Loucy (cell line): Measurements from ENCODE around the gene NR3C2.

Source experiments
- H2AFZ ChIP-seq: fragments of 200-600 bp; sonication (generic); 2 replicates; pipeline ENCODE4 v1.6.0; 2016; ENCODE audit warnings: antibody characterized with exemption, mild to moderate bottlenecking, low read length, moderate library complexity
- H3F3A ChIP-seq: fragments of 200-600 bp; 2 replicates; pipeline ENCODE4 v1.6.0; 2016; ENCODE audit warnings: antibody characterized with exemption, low read depth, mild to moderate bottlenecking
- H3K27me3 ChIP-seq: fragments of 200-600 bp; sonication (generic); 2 replicates; pipeline ENCODE4 v1.6.1; 2014; ENCODE audit warnings: low read length, mild to moderate bottlenecking; ENCODE audit not compliant: insufficient read depth, poor library complexity, severe bottlenecking
- H3K36me3 ChIP-seq: fragments of 200-600 bp; sonication (generic); 2 replicates; pipeline ENCODE4 v1.6.1; 2016; ENCODE audit warnings: low read length; ENCODE audit not compliant: insufficient read depth
- H3K4me1 ChIP-seq: fragments of 200-600 bp; sonication (generic); 2 replicates; pipeline ENCODE4 v1.5.1; 2014; ENCODE audit warnings: low read length, mild to moderate bottlenecking; ENCODE audit not compliant: insufficient read depth, poor library complexity, severe bottlenecking
- H3K4me2 ChIP-seq: fragments of 200-600 bp; sonication (generic); 2 replicates; pipeline ENCODE4 v1.6.0; 2014; ENCODE audit warnings: antibody characterized with exemption, low read length, low read depth, mild to moderate bottlenecking; ENCODE audit not compliant: poor library complexity, severe bottlenecking
- H3K4me3 ChIP-seq: fragments of 200-600 bp; sonication (generic); 2 replicates; pipeline ENCODE4 v1.5.1; 2014; ENCODE audit warnings: low read length, mild to moderate bottlenecking, mixed read lengths; ENCODE audit not compliant: poor library complexity, severe bottlenecking
- H3K79me2 ChIP-seq: fragments of 200-600 bp; sonication (generic); 2 replicates; pipeline ENCODE4 v1.6.1; 2014; ENCODE audit warnings: low read length; ENCODE audit not compliant: insufficient read depth
- H3K9ac ChIP-seq: fragments of 200-600 bp; sonication (generic); 2 replicates; pipeline ENCODE4 v1.6.0; 2014; ENCODE audit warnings: mild to moderate bottlenecking, low read depth, low read length, moderate library complexity; ENCODE audit not compliant: poor library complexity, severe bottlenecking
- H3K9me2 ChIP-seq: fragments of 200-600 bp; sonication (generic); replicated peaks from 2 replicates; pipeline ENCODE4 v1.6.1; 2016; ENCODE audit warnings: low read depth, low read length, mixed read lengths
- H3K9me3 ChIP-seq: fragments of 200-600 bp; sonication (generic); 2 replicates; pipeline ENCODE4 v1.6.1; 2014; ENCODE audit warnings: mild to moderate bottlenecking, antibody characterized with exemption, low read length, low read depth; ENCODE audit not compliant: insufficient read depth
- H4K20me1 ChIP-seq: fragments of 200-600 bp; sonication (generic); 2 replicates; pipeline ENCODE4 v1.6.0; 2014; ENCODE audit warnings: antibody characterized with exemption, low read length, mild to moderate bottlenecking; ENCODE audit not compliant: insufficient read depth, poor library complexity, severe bottlenecking
- CTCF ChIP-seq: fragments of 200-600 bp; sonication (generic); conservative IDR thresholded peaks from 2 replicates; pipeline ENCODE4 v1.5.1; 2014; ENCODE audit warnings: mild to moderate bottlenecking, antibody characterized with exemption, low read length
- EZH2phosphoT487 ChIP-seq: fragments of 200-600 bp; IDR thresholded peaks from 2 replicates; pipeline ENCODE4 v1.6.1; 2018; ENCODE audit warnings: antibody characterized with exemption, mild to moderate bottlenecking, moderate library complexity, borderline replicate concordance

The NR3C2 gene

GRCh38 chr4:148226341-148226740, 215.9 kb downstream of the NR3C2 start:
- no peaks in the 10 kb centered on the region for H4K20me1 ChIP-seq
- H2AFZ ChIP-seq, result no peak overlapping the region
- H3F3A ChIP-seq, result no peaks in the 10 kb centered on the region
- no peak overlapping the region for H3K4me3 ChIP-seq
- no peak for TF ChIP-seq CTCF
- no peak for TF ChIP-seq EZH2phosphoT487
- H3K9ac ChIP-seq, result no peak overlapping the region
- H3K4me1 ChIP-seq, result no peaks in the 10 kb centered on the region
- no peaks in the 10 kb centered on the region for H3K27me3 ChIP-seq
- no peaks in the 10 kb centered on the region for H3K9me2 ChIP-seq
- H3K9me3 ChIP-seq, result no peaks in the 10 kb centered on the region
- H3K36me3 ChIP-seq, result no peaks in the 10 kb centered on the region
- no peaks in the 10 kb centered on the region for H3K79me2 ChIP-seq
- H3K4me2 ChIP-seq, result no peak overlapping the region

- Histone ChIP-seq H3K36me3 (no peaks in the 10 kb centered on the region), H3K9me2 (no peaks in the 10 kb centered on the region), H2AFZ (no peak overlapping the region), H3K79me2 (no peaks in the 10 kb centered on the region), H3K4me2 (no peak overlapping the region), H3K4me1 (no peaks in the 10 kb centered on the region), H3F3A (no peaks in the 10 kb centered on the region), H3K4me3 (no peak overlapping the region), H3K27me3 (no peaks in the 10 kb centered on the region), H3K9ac (no peak overlapping the region), H4K20me1 (no peaks in the 10 kb centered on the region), H3K9me3 (no peaks in the 10 kb centered on the region)
- TF ChIP-seq CTCF (no peak), EZH2phosphoT487 (no peak)
Observed at GRCh38 chr4:148225639-148226038, 216.6 kb downstream of the NR3C2 start.

GRCh38 chr4:148224476-148224875, 217.7 kb downstream of the NR3C2 start:
- H3K27me3 ChIP-seq, result no peaks in the 10 kb centered on the region
- H3K36me3 ChIP-seq, result no peaks in the 10 kb centered on the region
- no peaks in the 10 kb centered on the region for H3F3A ChIP-seq
- no peak overlapping the region for H3K9ac ChIP-seq
- no peaks in the 10 kb centered on the region for H4K20me1 ChIP-seq
- H3K9me2 ChIP-seq, result no peaks in the 10 kb centered on the region
- H3K79me2 ChIP-seq, result no peaks in the 10 kb centered on the region
- no peak for TF ChIP-seq CTCF
- no peak for TF ChIP-seq EZH2phosphoT487
- H3K9me3 ChIP-seq, result no peaks in the 10 kb centered on the region
- no peaks in the 10 kb centered on the region for H3K4me1 ChIP-seq
- no peak overlapping the region for H2AFZ ChIP-seq
- no peak overlapping the region for H3K4me3 ChIP-seq
- H3K4me2 ChIP-seq, result no peak overlapping the region
